ENCODE data around the gene SSTR4.

SSTR4 gene

DNA sequence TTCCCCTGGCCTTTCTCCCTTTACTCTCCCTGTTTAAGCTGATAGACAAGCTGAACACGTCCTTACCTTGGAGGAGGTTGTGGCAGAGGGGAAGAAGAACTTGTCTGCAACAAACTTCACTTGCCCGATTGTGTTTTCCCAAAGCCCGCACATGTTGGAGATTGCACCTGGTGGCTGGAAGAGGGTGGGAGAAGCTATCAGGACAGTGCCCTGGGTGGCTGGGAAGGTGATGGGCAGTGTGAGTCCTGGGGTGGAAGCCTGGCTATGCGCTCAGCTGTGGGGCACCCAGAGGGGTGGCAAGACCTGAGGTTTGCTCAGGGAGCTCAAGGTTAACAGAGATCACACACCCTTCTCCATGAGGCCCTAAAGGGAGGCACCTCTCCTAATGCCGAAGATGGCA, 25.0 kb upstream of the SSTR4 start:
- Histone ChIP-seq H3K4me2 (ENCODE audit: low read depth, low read length, poor library complexity, severe bottlenecking) (no peak overlapping the region), H2AFZ (ENCODE audit: low read depth, low read length, severe bottlenecking) (no peak overlapping the region), H3K36me3 (ENCODE audit: low read length) (no peaks in the 10 kb centered on the region), H3K4me3 (ENCODE audit: insufficient read depth, low read length, poor library complexity, severe bottlenecking) (no peak overlapping the region), H3K9ac (ENCODE audit: low read length) (no peak overlapping the region), H4K20me1 (ENCODE audit: low read depth, low read length) (no peaks in the 10 kb centered on the region), H3K27me3 (ENCODE audit: low read length) (no peaks in the 10 kb centered on the region), H3K9me3 (ENCODE audit: insufficient read depth, low read length) (no peaks in the 10 kb centered on the region), H3K27ac (ENCODE audit: low read depth, low read length) (no peak overlapping the region), H3F3A (ENCODE audit: insufficient read depth) (no peaks in the 10 kb centered on the region), H3K79me2 (ENCODE audit: insufficient read depth, low read length) (no peaks in the 10 kb centered on the region), H3K9me2 (replicated peaks; ENCODE audit: insufficient read depth, low read length) (no peaks in the 10 kb centered on the region)
- TF ChIP-seq EZH2phosphoT487 (conservative IDR thresholded peaks at IDR 0.05; ENCODE audit: low read length) = no peak
- TF ChIP-seq, protein P1, sequence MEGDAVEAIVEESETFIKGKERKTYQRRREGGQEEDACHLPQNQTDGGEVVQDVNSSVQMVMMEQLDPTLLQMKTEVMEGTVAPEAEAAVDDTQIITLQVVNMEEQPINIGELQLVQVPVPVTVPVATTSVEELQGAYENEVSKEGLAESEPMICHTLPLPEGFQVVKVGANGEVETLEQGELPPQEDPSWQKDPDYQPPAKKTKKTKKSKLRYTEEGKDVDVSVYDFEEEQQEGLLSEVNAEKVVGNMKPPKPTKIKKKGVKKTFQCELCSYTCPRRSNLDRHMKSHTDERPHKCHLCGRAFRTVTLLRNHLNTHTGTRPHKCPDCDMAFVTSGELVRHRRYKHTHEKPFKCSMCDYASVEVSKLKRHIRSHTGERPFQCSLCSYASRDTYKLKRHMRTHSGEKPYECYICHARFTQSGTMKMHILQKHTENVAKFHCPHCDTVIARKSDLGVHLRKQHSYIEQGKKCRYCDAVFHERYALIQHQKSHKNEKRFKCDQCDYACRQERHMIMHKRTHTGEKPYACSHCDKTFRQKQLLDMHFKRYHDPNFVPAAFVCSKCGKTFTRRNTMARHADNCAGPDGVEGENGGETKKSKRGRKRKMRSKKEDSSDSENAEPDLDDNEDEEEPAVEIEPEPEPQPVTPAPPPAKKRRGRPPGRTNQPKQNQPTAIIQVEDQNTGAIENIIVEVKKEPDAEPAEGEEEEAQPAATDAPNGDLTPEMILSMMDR (IDR thresholded peaks at IDR 0.05; ENCODE audit: insufficient read depth, low read length, poor library complexity, severe bottlenecking) = no peak

DNA sequence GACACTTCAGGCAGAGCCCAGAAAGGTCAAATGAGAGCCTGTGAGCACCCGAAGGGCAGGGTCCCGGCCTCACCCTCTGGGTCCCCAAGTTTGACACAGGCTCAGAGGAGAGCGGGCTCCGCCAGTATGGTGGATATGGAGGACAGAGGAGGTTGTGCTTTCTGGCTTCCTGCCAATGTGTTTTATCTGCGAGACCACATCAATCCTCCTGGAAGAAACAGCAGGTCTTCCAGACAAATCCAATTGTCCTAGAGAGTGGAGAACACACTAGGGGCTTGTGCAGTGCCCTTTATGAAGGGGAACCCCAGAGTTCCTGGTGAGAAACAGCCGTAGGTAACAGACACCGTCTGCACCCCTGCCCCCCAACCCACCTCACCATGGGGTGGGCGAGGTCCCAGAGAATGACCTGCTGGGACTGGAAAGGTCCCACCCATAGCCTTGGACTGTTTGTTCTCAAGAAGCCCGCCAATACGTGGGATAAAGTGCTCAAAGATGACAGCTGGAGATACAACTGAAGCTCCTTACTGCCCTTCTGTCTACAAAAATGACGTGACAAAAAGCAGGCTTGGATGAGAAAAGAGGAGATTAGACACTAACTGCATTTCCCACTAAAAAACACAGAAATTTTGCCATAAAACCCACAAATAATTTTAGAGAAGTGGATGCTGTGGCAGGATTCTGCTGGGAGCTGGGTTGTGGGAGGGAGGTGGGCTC, 23.9 kb upstream of the SSTR4 start:
- TF ChIP-seq EZH2phosphoT487 (conservative IDR thresholded peaks at IDR 0.05; ENCODE audit: low read length) = no peak
- TF ChIP-seq, protein P1 (IDR thresholded peaks at IDR 0.05; ENCODE audit: insufficient read depth, low read length, poor library complexity, severe bottlenecking) = no peak
- Histone ChIP-seq H4K20me1 (ENCODE audit: low read depth, low read length) (no peaks in the 10 kb centered on the region), H3K4me3 (ENCODE audit: insufficient read depth, low read length, poor library complexity, severe bottlenecking) (no peak overlapping the region), H3K27me3 (ENCODE audit: low read length) (no peaks in the 10 kb centered on the region), H3K9me3 (ENCODE audit: insufficient read depth, low read length) (no peaks in the 10 kb centered on the region), H3K79me2 (ENCODE audit: insufficient read depth, low read length) (no peaks in the 10 kb centered on the region), H2AFZ (ENCODE audit: low read depth, low read length, severe bottlenecking) (no peak overlapping the region), H3K9ac (ENCODE audit: low read length) (no peak overlapping the region), H3K36me3 (ENCODE audit: low read length) (no peaks in the 10 kb centered on the region), H3K4me2 (ENCODE audit: low read depth, low read length, poor library complexity, severe bottlenecking) (no peak overlapping the region), H3F3A (ENCODE audit: insufficient read depth) (no peaks in the 10 kb centered on the region), H3K9me2 (replicated peaks; ENCODE audit: insufficient read depth, low read length) (no peaks in the 10 kb centered on the region), H3K27ac (ENCODE audit: low read depth, low read length) (no peak overlapping the region)

DNA sequence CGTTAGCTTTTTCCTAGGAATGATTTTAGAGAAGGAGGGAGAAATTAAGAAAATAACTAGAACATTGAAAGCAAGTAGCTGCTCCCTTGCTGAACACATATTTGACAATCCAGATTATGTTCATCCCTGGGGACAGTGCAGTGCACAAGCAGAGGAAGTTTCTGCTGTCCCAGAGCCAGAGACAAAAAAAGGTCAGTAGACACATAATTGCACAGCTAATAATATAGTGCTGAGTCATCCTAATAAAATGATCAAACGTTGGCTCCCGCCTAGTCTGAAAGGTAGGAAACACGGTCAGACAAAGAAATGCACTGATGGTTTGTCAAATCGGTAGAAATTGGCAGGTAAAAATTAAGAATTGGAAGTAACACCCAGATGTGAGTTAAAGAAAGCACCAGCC, 21.7 kb upstream of the SSTR4 start:
- Histone ChIP-seq H4K20me1 (ENCODE audit: low read depth, low read length) (no peaks in the 10 kb centered on the region), H3K79me2 (ENCODE audit: insufficient read depth, low read length) (no peaks in the 10 kb centered on the region), H3K9ac (ENCODE audit: low read length) (no peak overlapping the region), H3K27ac (ENCODE audit: low read depth, low read length) (no peak overlapping the region), H3K9me2 (replicated peaks; ENCODE audit: insufficient read depth, low read length) (no peaks in the 10 kb centered on the region), H3K4me2 (ENCODE audit: low read depth, low read length, poor library complexity, severe bottlenecking) (no peak overlapping the region), H3K4me3 (ENCODE audit: insufficient read depth, low read length, poor library complexity, severe bottlenecking) (no peak overlapping the region), H3K27me3 (ENCODE audit: low read length) (no peaks in the 10 kb centered on the region), H2AFZ (ENCODE audit: low read depth, low read length, severe bottlenecking) (no peak overlapping the region), H3F3A (ENCODE audit: insufficient read depth) (no peaks in the 10 kb centered on the region), H3K36me3 (ENCODE audit: low read length) (no peaks in the 10 kb centered on the region), H3K9me3 (ENCODE audit: insufficient read depth, low read length) (no peaks in the 10 kb centered on the region)
- TF ChIP-seq, protein P1 (IDR thresholded peaks at IDR 0.05; ENCODE audit: insufficient read depth, low read length, poor library complexity, severe bottlenecking) = no peak
- no peak for TF ChIP-seq EZH2phosphoT487 (conservative IDR thresholded peaks at IDR 0.05; ENCODE audit: low read length)

All from SU-DHL-6 (cell line).